ENCODE measurements around the gene RLBP1.

Gene RLBP1

GRCh38 chr15:89168316-89168833, 53.0 kb downstream of the RLBP1 start:
- no peak for DNase-seq (ENCODE audit: extremely low read depth, low read depth)
- no peak for TF ChIP-seq CTCF (IDR thresholded peaks at IDR 0.05; ENCODE audit: low read depth, low read length)

- DNase-seq (ENCODE audit: extremely low read depth, low read depth): no peak
- TF ChIP-seq CTCF (IDR thresholded peaks at IDR 0.05; ENCODE audit: low read depth, low read length): no peak
Observed at GRCh38 chr15:89167267-89168176, 53.9 kb downstream of the RLBP1 start.

- TF ChIP-seq CTCF (IDR thresholded peaks at IDR 0.05; ENCODE audit: low read depth, low read length): no peak
- no peak for DNase-seq (ENCODE audit: extremely low read depth, low read depth)
Observed at GRCh38 chr15:89165677-89166076, 55.7 kb downstream of the RLBP1 start.

- no peak for DNase-seq (ENCODE audit: extremely low read depth, low read depth)
- no peak for TF ChIP-seq CTCF (IDR thresholded peaks at IDR 0.05; ENCODE audit: low read depth, low read length)
Observed at GRCh38 chr15:89164712-89165211, 56.6 kb downstream of the RLBP1 start.

- DNase-seq (ENCODE audit: extremely low read depth, low read depth): no peak
- no peak for TF ChIP-seq CTCF (IDR thresholded peaks at IDR 0.05; ENCODE audit: low read depth, low read length)
Observed at GRCh38 chr15:89163271-89164055, 57.9 kb downstream of the RLBP1 start.

- DNase-seq (ENCODE audit: extremely low read depth, low read depth): no peak
- no peak for TF ChIP-seq CTCF (IDR thresholded peaks at IDR 0.05; ENCODE audit: low read depth, low read length)
Observed at GRCh38 chr15:89161666-89162065, 59.7 kb downstream of the RLBP1 start.
